Measurements from ENCODE around the gene ARHGAP33. TPM values are rescaled to one million over a fixed set of nuclear protein-coding genes. Genes with fewer than 3 reads are reported as not detected.

The ARHGAP33 gene
- total RNA-seq, 1 donor from 2014 or later: 15.2 TPM

DNA sequence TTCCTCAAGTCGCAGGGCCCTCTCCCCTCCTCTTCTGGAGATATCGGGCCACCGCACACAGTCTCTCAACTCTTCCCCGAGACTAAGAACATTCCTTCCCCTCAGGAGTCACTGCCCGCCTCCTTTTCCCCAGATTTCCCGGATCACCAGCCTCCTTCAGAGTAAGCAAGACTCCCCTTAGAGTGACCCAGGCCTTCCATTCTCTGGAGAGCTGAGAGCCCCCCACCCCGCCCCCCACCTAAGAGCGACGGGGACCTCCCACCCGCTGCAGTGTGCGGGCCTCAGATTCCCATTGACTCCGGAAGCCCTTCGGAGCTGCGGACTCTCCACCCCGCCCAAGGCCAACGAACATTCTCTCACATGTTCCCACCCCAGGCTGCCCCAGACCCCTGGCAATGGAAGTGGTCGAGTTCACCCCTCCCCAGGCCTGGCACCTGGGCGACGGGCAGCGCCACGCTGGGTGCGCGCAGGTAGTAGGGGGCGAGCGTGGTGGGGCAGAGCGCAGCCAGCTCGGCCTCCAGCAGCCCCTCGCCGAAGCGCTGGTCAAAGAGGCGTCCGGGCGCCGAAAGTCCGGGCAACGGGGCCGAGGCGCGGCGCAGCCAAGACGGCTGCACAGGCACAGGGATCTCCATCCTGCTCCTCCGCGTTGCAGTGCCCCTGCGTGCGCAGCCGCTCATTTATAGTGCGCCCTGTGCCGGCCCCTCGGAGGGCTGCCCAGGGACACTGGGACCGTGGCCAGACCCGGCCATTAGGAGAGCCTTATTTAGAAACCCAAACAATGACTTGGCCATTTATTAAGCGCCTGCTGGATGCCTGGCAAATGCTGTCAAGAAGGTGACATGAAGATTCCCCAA, 18.8 kb upstream of the ARHGAP33 start, which contains the start of gene HSPB6:
Gene HSPB6, minus strand, starts transcription at position 653 of the 854 bp plus-strand sequence. Its CDS starts 21 bp downstream, at position 632.
- H3K27me3 Mint-ChIP-seq (ENCODE audit: unreplicated experiment): no peaks in the 10 kb centered on the region
- H3K9me3 Mint-ChIP-seq (ENCODE audit: unreplicated experiment): no peaks in the 10 kb centered on the region
- peaks cover 25% of the 10 kb centered on the region for H3K4me1 Mint-ChIP-seq (ENCODE audit: unreplicated experiment)
- DNase-seq (ENCODE audit: extremely low spot score, unreplicated experiment): no peak
- TF ChIP-seq, protein P1, sequence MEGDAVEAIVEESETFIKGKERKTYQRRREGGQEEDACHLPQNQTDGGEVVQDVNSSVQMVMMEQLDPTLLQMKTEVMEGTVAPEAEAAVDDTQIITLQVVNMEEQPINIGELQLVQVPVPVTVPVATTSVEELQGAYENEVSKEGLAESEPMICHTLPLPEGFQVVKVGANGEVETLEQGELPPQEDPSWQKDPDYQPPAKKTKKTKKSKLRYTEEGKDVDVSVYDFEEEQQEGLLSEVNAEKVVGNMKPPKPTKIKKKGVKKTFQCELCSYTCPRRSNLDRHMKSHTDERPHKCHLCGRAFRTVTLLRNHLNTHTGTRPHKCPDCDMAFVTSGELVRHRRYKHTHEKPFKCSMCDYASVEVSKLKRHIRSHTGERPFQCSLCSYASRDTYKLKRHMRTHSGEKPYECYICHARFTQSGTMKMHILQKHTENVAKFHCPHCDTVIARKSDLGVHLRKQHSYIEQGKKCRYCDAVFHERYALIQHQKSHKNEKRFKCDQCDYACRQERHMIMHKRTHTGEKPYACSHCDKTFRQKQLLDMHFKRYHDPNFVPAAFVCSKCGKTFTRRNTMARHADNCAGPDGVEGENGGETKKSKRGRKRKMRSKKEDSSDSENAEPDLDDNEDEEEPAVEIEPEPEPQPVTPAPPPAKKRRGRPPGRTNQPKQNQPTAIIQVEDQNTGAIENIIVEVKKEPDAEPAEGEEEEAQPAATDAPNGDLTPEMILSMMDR (IDR thresholded peaks at IDR 0.05): no peak
- peak within 1 kb of the TSS; percentile 96 for H3K27ac Mint-ChIP-seq (ENCODE audit: unreplicated experiment)
- H3K4me3 Mint-ChIP-seq (ENCODE audit: unreplicated experiment): peak within 1 kb of the TSS; percentile 87
- H3K36me3 Mint-ChIP-seq (ENCODE audit: unreplicated experiment): peaks cover 7% of the 10 kb centered on the region

DNA sequence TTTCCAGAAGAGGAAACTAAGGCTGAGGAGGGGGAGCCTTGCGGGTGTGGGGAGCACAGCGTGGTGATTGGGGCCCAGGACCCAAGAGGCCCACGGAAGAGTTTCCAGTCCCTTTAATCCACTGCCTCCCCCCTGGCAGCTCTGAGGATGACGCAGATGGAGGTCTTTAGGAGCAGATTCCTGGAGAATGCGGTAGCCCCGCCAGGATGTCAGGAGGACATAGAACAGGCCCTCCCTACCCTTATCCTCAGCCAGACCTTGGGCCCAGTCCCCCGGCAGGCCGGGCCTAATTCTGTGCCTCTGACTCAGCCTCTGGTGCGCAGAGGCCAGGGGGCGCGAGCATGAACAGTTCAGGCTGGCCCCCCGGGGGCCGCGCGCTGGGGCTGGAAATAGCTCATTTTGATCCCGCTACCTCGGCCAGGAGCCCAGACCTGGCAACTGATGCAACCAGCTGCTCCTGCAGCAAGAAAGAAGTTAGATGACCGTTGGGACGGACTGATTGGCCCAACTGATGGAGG, 18.1 kb upstream of the ARHGAP33 start:
- Mint-ChIP-seq H3K4me3 (ENCODE audit: unreplicated experiment) (peak overlapping the region; percentile 87), H3K36me3 (ENCODE audit: unreplicated experiment) (peaks cover 13% of the 10 kb centered on the region), H3K27me3 (ENCODE audit: unreplicated experiment) (no peaks in the 10 kb centered on the region), H3K27ac (ENCODE audit: unreplicated experiment) (peak overlapping the region; percentile 96), H3K9me3 (ENCODE audit: unreplicated experiment) (no peaks in the 10 kb centered on the region), H3K4me1 (ENCODE audit: unreplicated experiment) (peaks cover 25% of the 10 kb centered on the region)
- DNase-seq (ENCODE audit: extremely low spot score, unreplicated experiment): peak; percentile 90
- TF ChIP-seq, protein P1 (IDR thresholded peaks at IDR 0.05): no peak

DNA sequence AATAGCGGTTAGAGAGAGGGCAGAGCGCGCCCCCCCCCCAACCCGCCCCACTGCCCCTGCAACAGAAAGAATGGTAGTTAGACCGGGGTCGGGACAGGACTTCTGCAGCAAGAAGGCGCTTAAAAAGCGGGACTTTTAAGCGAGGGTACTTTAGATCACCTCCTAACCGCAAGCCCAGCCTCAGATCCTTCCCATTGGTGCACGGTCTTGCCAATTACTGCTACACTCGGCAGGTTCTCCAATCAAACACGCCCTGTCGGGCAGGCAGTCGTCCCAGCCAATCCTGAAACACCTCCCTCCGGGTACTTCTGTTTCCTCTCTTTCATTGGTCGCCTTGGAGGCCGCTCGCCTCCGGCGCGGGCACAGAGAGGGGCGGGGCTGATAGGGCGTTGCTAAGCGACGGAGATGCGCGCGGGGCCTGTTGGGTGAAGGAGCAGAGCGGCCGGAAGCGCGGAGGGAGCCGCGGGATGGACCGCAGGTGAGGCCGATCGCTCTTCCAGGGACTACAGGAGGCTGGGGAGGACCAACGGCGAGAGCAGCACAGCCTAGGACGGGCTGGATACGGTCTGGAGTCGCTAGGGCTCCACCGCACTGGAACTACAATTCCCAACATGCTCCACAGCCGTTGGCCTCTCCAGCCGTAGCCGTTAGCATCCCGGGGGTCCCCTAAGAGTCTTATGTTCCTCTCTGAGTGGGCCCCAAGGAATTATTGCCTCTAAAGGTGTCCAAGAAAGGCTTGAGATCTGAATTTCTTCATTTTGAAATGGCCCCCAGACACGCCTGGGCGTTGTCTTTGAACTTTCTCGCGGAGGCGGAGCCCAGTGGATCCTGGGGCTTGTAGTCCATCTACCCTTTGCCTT, 17.4 kb upstream of the ARHGAP33 start, which contains the start of gene PROSER3:
Gene PROSER3, plus strand, starts transcription at position 428 of the 860 bp plus-strand sequence. Its CDS starts 40 bp downstream, at position 468.
- peak; percentile 99 for DNase-seq (ENCODE audit: extremely low spot score, unreplicated experiment)
- Mint-ChIP-seq H3K4me3 (ENCODE audit: unreplicated experiment) (peak within 1 kb of the TSS; percentile 87), H3K36me3 (ENCODE audit: unreplicated experiment) (peaks cover 13% of the 10 kb centered on the region), H3K27me3 (ENCODE audit: unreplicated experiment) (no peaks in the 10 kb centered on the region), H3K4me1 (ENCODE audit: unreplicated experiment) (peaks cover 25% of the 10 kb centered on the region), H3K27ac (ENCODE audit: unreplicated experiment) (peak within 1 kb of the TSS; percentile 96), H3K9me3 (ENCODE audit: unreplicated experiment) (no peaks in the 10 kb centered on the region)
- TF ChIP-seq, protein P1 (IDR thresholded peaks at IDR 0.05): no peak

DNA sequence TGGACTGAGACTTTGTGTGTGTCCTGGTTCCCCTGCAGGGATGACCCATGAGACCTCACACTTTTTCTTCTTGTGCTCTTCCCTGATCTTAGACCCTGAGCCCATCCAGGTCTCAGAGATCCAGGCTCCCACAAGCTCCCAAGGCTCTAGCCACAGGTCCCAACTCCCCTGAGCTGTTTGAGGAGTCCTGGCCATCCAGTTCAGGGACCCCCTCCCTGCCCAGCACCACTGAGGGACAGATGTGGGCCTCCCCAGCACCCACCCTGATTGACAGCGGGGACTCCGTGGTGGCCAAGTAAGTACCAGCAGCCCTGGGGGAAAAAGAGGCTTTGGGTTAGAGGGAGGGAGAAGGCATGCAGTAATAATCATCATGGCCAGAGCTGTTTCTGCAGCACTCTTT, 15.7 kb upstream of the ARHGAP33 start:
- no peak overlapping the region for H3K27ac Mint-ChIP-seq (ENCODE audit: unreplicated experiment)
- H3K4me3 Mint-ChIP-seq (ENCODE audit: unreplicated experiment): peak overlapping the region; percentile 42
- peaks cover 9% of the 10 kb centered on the region for H3K36me3 Mint-ChIP-seq (ENCODE audit: unreplicated experiment)
- H3K9me3 Mint-ChIP-seq (ENCODE audit: unreplicated experiment): no peaks in the 10 kb centered on the region
- peaks cover 25% of the 10 kb centered on the region for H3K4me1 Mint-ChIP-seq (ENCODE audit: unreplicated experiment)
- H3K27me3 Mint-ChIP-seq (ENCODE audit: unreplicated experiment): no peaks in the 10 kb centered on the region
- no peak for DNase-seq (ENCODE audit: extremely low spot score, unreplicated experiment)
- TF ChIP-seq, protein P1 (IDR thresholded peaks at IDR 0.05): no peak

All from osteocyte (in vitro differentiated cells).